Activated CD8-positive, alpha-beta memory T cell treated with anti-CD3 and anti-CD28 coated beads for 1 hour (primary cell): ENCODE results near the gene ADGRD1.

Source experiments
- DNase-seq, 2 donors: peaks; one replicate each; pipeline ENCODE4 v3.0.0-alpha.2; 2020; ENCODE audit warnings: low read depth in 1 of 2; ENCODE audit errors: extremely low read depth in 1 of 2

Gene ADGRD1

GRCh38 chr12:130965214-130965613 lies 11.5 kb downstream of the ADGRD1 start:
- DNase-seq, result no peak

- DNase-seq, result no peak
These were observed 12.0 kb downstream of the ADGRD1 start for GRCh38 chr12:130965668-130966067.

GRCh38 chr12:130966443-130967030 lies 12.8 kb downstream of the ADGRD1 start:
- no peak for DNase-seq

- no peak for DNase-seq
These were observed 13.9 kb downstream of the ADGRD1 start for GRCh38 chr12:130967636-130968035.

GRCh38 chr12:130968611-130969010 lies 14.9 kb downstream of the ADGRD1 start:
- no peak for DNase-seq

GRCh38 chr12:130969223-130969622 lies 15.5 kb downstream of the ADGRD1 start:
- DNase-seq, result no peak

GRCh38 chr12:130970165-130970907 lies 16.6 kb downstream of the ADGRD1 start:
- no peak for DNase-seq

GRCh38 chr12:130970908-130971233 lies 17.2 kb downstream of the ADGRD1 start:
- no peak for DNase-seq

- no peak for DNase-seq
These were observed 18.3 kb downstream of the ADGRD1 start for GRCh38 chr12:130971925-130972585.

- DNase-seq, result no peak
These were observed 18.9 kb downstream of the ADGRD1 start for GRCh38 chr12:130972586-130972950.

- DNase-seq, result no peak
These were observed 19.4 kb downstream of the ADGRD1 start for GRCh38 chr12:130973109-130973508.

- DNase-seq, result no peak
These were observed 20.2 kb downstream of the ADGRD1 start for GRCh38 chr12:130973906-130974305.

- DNase-seq, result no peak
These were observed 21.4 kb downstream of the ADGRD1 start for GRCh38 chr12:130975116-130975515.

- no peak for DNase-seq
These were observed 22.5 kb downstream of the ADGRD1 start for GRCh38 chr12:130976171-130976720.

GRCh38 chr12:130977046-130977742 lies 23.5 kb downstream of the ADGRD1 start:
- no peak for DNase-seq

GRCh38 chr12:130977743-130978095 lies 24.0 kb downstream of the ADGRD1 start:
- DNase-seq, result no peak

GRCh38 chr12:130978785-130979184 lies 25.1 kb downstream of the ADGRD1 start:
- no peak for DNase-seq

- DNase-seq, result no peak
These were observed 27.5 kb downstream of the ADGRD1 start for GRCh38 chr12:130981074-130981742.

- no peak for DNase-seq
These were observed 28.2 kb downstream of the ADGRD1 start for GRCh38 chr12:130981911-130982310.

- DNase-seq, result no peak
These were observed 29.0 kb downstream of the ADGRD1 start for GRCh38 chr12:130982565-130983225.
